ENCODE results near the gene ENG.

The ENG gene

GRCh38 chr9:127776195-127776923 lies 78.1 kb downstream of the ENG start:
- Mint-ChIP-seq H3K4me1 (peaks cover 71% of the 10 kb centered on the region), H3K4me3 (peak overlapping the region; percentile 95), H3K27me3 (no peaks in the 10 kb centered on the region), H3K9me3 (no peaks in the 10 kb centered on the region), H3K27ac (peak overlapping the region; percentile 92), H3K36me3 (peaks cover 28% of the 10 kb centered on the region)
- ATAC-seq = peak; percentile 64

GRCh38 chr9:127773981-127774380 lies 80.5 kb downstream of the ENG start:
- ATAC-seq = no peak
- peak overlapping the region; percentile 60 for H3K27ac Mint-ChIP-seq
- peaks cover 77% of the 10 kb centered on the region for H3K4me1 Mint-ChIP-seq
- H3K4me3 Mint-ChIP-seq = peak overlapping the region; percentile 8
- peaks cover 30% of the 10 kb centered on the region for H3K36me3 Mint-ChIP-seq
- no peaks in the 10 kb centered on the region for H3K9me3 Mint-ChIP-seq
- no peaks in the 10 kb centered on the region for H3K27me3 Mint-ChIP-seq

- Mint-ChIP-seq H3K9me3 (no peaks in the 10 kb centered on the region), H3K4me3 (no peak overlapping the region), H3K36me3 (peaks cover 32% of the 10 kb centered on the region), H3K27me3 (no peaks in the 10 kb centered on the region), H3K27ac (peak overlapping the region; percentile 60), H3K4me1 (peaks cover 77% of the 10 kb centered on the region)
- ATAC-seq = no peak
Observed at GRCh38 chr9:127773272-127773671, 81.2 kb downstream of the ENG start.

- ATAC-seq = no peak
- Mint-ChIP-seq H3K4me1 (peaks cover 78% of the 10 kb centered on the region), H3K9me3 (no peaks in the 10 kb centered on the region), H3K4me3 (no peak overlapping the region), H3K36me3 (peaks cover 27% of the 10 kb centered on the region), H3K27ac (no peak overlapping the region), H3K27me3 (no peaks in the 10 kb centered on the region)
Observed at GRCh38 chr9:127772603-127773002, 81.9 kb downstream of the ENG start.

- H3K27me3 Mint-ChIP-seq = no peaks in the 10 kb centered on the region
- H3K4me3 Mint-ChIP-seq = peak overlapping the region; percentile 94
- no peaks in the 10 kb centered on the region for H3K9me3 Mint-ChIP-seq
- peaks cover 82% of the 10 kb centered on the region for H3K4me1 Mint-ChIP-seq
- ATAC-seq = no peak
- peak overlapping the region; percentile 83 for H3K27ac Mint-ChIP-seq
- H3K36me3 Mint-ChIP-seq = peaks cover 32% of the 10 kb centered on the region
Observed at GRCh38 chr9:127771570-127772189, 82.8 kb downstream of the ENG start.

- H3K9me3 Mint-ChIP-seq = no peaks in the 10 kb centered on the region
- H3K4me3 Mint-ChIP-seq = peak overlapping the region; percentile 94
- peak overlapping the region; percentile 83 for H3K27ac Mint-ChIP-seq
- H3K36me3 Mint-ChIP-seq = peaks cover 39% of the 10 kb centered on the region
- ATAC-seq = peak; percentile 96
- H3K27me3 Mint-ChIP-seq = no peaks in the 10 kb centered on the region
- peaks cover 82% of the 10 kb centered on the region for H3K4me1 Mint-ChIP-seq
Observed at GRCh38 chr9:127770905-127771569, 83.4 kb downstream of the ENG start.

GRCh38 chr9:127770583-127770904 lies 83.9 kb downstream of the ENG start:
- Mint-ChIP-seq H3K9me3 (no peaks in the 10 kb centered on the region), H3K4me3 (peak overlapping the region; percentile 94), H3K4me1 (peaks cover 86% of the 10 kb centered on the region), H3K27ac (peak overlapping the region; percentile 83), H3K36me3 (peaks cover 44% of the 10 kb centered on the region), H3K27me3 (no peaks in the 10 kb centered on the region)
- ATAC-seq = no peak

- Mint-ChIP-seq H3K9me3 (no peaks in the 10 kb centered on the region), H3K4me1 (peaks cover 91% of the 10 kb centered on the region), H3K36me3 (peaks cover 48% of the 10 kb centered on the region), H3K27me3 (no peaks in the 10 kb centered on the region), H3K4me3 (peak overlapping the region; percentile 94), H3K27ac (peak overlapping the region; percentile 83)
- ATAC-seq = no peak
Observed at GRCh38 chr9:127769929-127770582, 84.4 kb downstream of the ENG start.

- Mint-ChIP-seq H3K4me1 (peaks cover 92% of the 10 kb centered on the region), H3K4me3 (peak overlapping the region; percentile 2), H3K27ac (peak overlapping the region; percentile 83), H3K27me3 (no peaks in the 10 kb centered on the region), H3K9me3 (no peaks in the 10 kb centered on the region), H3K36me3 (peaks cover 55% of the 10 kb centered on the region)
- no peak for ATAC-seq
Observed at GRCh38 chr9:127769101-127769500, 85.4 kb downstream of the ENG start.

- H3K27me3 Mint-ChIP-seq = no peaks in the 10 kb centered on the region
- H3K27ac Mint-ChIP-seq = peak overlapping the region; percentile 83
- H3K9me3 Mint-ChIP-seq = no peaks in the 10 kb centered on the region
- H3K4me3 Mint-ChIP-seq = no peak overlapping the region
- no peak for ATAC-seq
- peaks cover 92% of the 10 kb centered on the region for H3K4me1 Mint-ChIP-seq
- H3K36me3 Mint-ChIP-seq = peaks cover 55% of the 10 kb centered on the region
Observed at GRCh38 chr9:127768698-127769097, 85.8 kb downstream of the ENG start.

GRCh38 chr9:127767909-127768331 lies 86.5 kb downstream of the ENG start:
- H3K27ac Mint-ChIP-seq = peak overlapping the region; percentile 88
- no peak for ATAC-seq
- peaks cover 56% of the 10 kb centered on the region for H3K36me3 Mint-ChIP-seq
- no peak overlapping the region for H3K4me3 Mint-ChIP-seq
- no peaks in the 10 kb centered on the region for H3K9me3 Mint-ChIP-seq
- peaks cover 92% of the 10 kb centered on the region for H3K4me1 Mint-ChIP-seq
- H3K27me3 Mint-ChIP-seq = no peaks in the 10 kb centered on the region

GRCh38 chr9:127767410-127767809 lies 87.0 kb downstream of the ENG start:
- Mint-ChIP-seq H3K27me3 (no peaks in the 10 kb centered on the region), H3K36me3 (peaks cover 59% of the 10 kb centered on the region)
- ATAC-seq = no peak

GRCh38 chr9:127765418-127765817 lies 89.0 kb downstream of the ENG start:
- ATAC-seq = no peak
- Mint-ChIP-seq H3K27ac (peak overlapping the region; percentile 88), H3K36me3 (peaks cover 64% of the 10 kb centered on the region), H3K4me3 (no peak overlapping the region), H3K27me3 (no peaks in the 10 kb centered on the region), H3K9me3 (no peaks in the 10 kb centered on the region), H3K4me1 (peaks cover 81% of the 10 kb centered on the region)

More at GRCh38 chr9:127767410-127767809, 87.0 kb downstream of the ENG start:
- H3K27ac Mint-ChIP-seq = peak overlapping the region; percentile 88
- peaks cover 95% of the 10 kb centered on the region for H3K4me1 Mint-ChIP-seq
- H3K9me3 Mint-ChIP-seq = no peaks in the 10 kb centered on the region
- H3K4me3 Mint-ChIP-seq = peak overlapping the region; percentile 25
